Fibroblast of mammary gland (primary cell): ENCODE measurements around the gene CASZ1.

ENCODE experiments used
- DNase-seq: peaks from one replicate; pipeline ENCODE4 v3.0.0-alpha.2; 2010; ENCODE audit warnings: low read depth
- H3K4me3 ChIP-seq: 2 replicates; pipeline ENCODE4 v1.5.1; 2011; ENCODE audit warnings: low read depth, mild to moderate bottlenecking, low read length, moderate library complexity; ENCODE audit not compliant: control insufficient read depth
- CTCF ChIP-seq: conservative IDR thresholded peaks from 2 replicates; pipeline ENCODE4 v1.5.1; 2011; ENCODE audit warnings: low read depth, low read length, inconsistent platforms; ENCODE audit not compliant: control insufficient read depth, insufficient read depth

The CASZ1 gene

GRCh38 chr1:10678402-10678801 is 118.0 kb downstream of the CASZ1 start:
- H3K4me3 ChIP-seq: no peak overlapping the region
- DNase-seq: no peak
- no peak for TF ChIP-seq CTCF

- no peak for DNase-seq
- TF ChIP-seq CTCF: no peak
These were observed 118.7 kb downstream of the CASZ1 start for GRCh38 chr1:10677491-10678391.

GRCh38 chr1:10676963-10677362 is 119.5 kb downstream of the CASZ1 start:
- TF ChIP-seq CTCF: no peak
- DNase-seq: no peak
- no peak overlapping the region for H3K4me3 ChIP-seq

More at GRCh38 chr1:10677491-10678391, 118.7 kb downstream of the CASZ1 start:
- H3K4me3 ChIP-seq: no peak overlapping the region

GRCh38 chr1:10675813-10676212 is 120.6 kb downstream of the CASZ1 start:
- no peak for TF ChIP-seq CTCF
- DNase-seq: no peak
- H3K4me3 ChIP-seq: no peak overlapping the region

- TF ChIP-seq CTCF: no peak
- DNase-seq: no peak
- no peak overlapping the region for H3K4me3 ChIP-seq
These were observed 121.5 kb downstream of the CASZ1 start for GRCh38 chr1:10674700-10675609.

- H3K4me3 ChIP-seq: no peak overlapping the region
- TF ChIP-seq CTCF: no peak
- no peak for DNase-seq
These were observed 122.2 kb downstream of the CASZ1 start for GRCh38 chr1:10674222-10674621.
